Activated CD8-positive, alpha-beta memory T cell treated with anti-CD3 and anti-CD28 coated beads, Interleukin-2, amount 10 ng/mL, durations not matched to agents 7 days and 5 days (primary cell): ENCODE results near the gene BMAL1. TPM values are rescaled to one million over a fixed set of nuclear protein-coding genes. Genes with fewer than 3 reads are reported as not detected.

Experiments
- ATAC-seq: fragments of 150-1000 bp; cut with Tn5 transposase; one replicate; pipeline ENCODE4 v1.10.0; 2021; ENCODE audit warnings: moderate library complexity
- CTCF ChIA-PET: fragments of 350-600 bp; sonication (Branson Sonifier 250); formaldehyde crosslinking; loops from one replicate; lab custom pipeline; 2021; ENCODE audit warnings: antibody characterized with exemption; lab: Charles Lee
- DNase-seq: peaks from one replicate; pipeline ENCODE4 v3.0.0-alpha.2; 2020
- H3K27ac Mint-ChIP-seq: one replicate; pipeline ENCODE4 v1.8.0; 2021; ENCODE audit warnings: mild to moderate bottlenecking, mixed read lengths
- H3K27me3 Mint-ChIP-seq: one replicate; pipeline ENCODE4 v1.8.0; 2021; ENCODE audit warnings: mixed read lengths
- H3K36me3 Mint-ChIP-seq: one replicate; pipeline ENCODE4 v1.8.0; 2021; ENCODE audit warnings: mild to moderate bottlenecking, mixed read lengths
- H3K4me1 Mint-ChIP-seq: one replicate; pipeline ENCODE4 v1.8.0; 2021; ENCODE audit warnings: mixed read lengths
- H3K4me3 Mint-ChIP-seq: one replicate; pipeline ENCODE4 v1.8.0; 2021; ENCODE audit warnings: mild to moderate bottlenecking, moderate library complexity, mixed read lengths
- H3K9me3 Mint-ChIP-seq: one replicate; pipeline ENCODE4 v1.8.0; 2022; ENCODE audit warnings: low read depth, mixed read lengths
- total RNA-seq, 2 experiments: library from RNA; stranded (reverse); gene quantifications; one replicate each; pipeline ENCODE4 v1.2.3, GENCODE V29; 2021

BMAL1 gene
- total RNA-seq, 2 experiments from 2014 or later, result 56.8 to 81.8 TPM

GRCh38 chr11:13301522-13301921 is 23.9 kb downstream of the BMAL1 start:
- Mint-ChIP-seq H3K4me1 (peaks cover 30% of the 10 kb centered on the region), H3K27ac (no peak overlapping the region), H3K9me3 (peaks cover 6% of the 10 kb centered on the region), H3K4me3 (no peak overlapping the region), H3K27me3 (no peaks in the 10 kb centered on the region), H3K36me3 (peaks cover 48% of the 10 kb centered on the region)
- ATAC-seq, result no peak
- no peak for DNase-seq
- CTCF ChIA-PET, result interaction anchor here (1.0 to 2.0 kb wide), 5 partner anchors 10 to 42 kb away, joined by 3 to 6 read pairs (median 4); no protein-coding TSS in a partner anchor

GRCh38 chr11:13302420-13302958 is 24.9 kb downstream of the BMAL1 start:
- DNase-seq, result no peak
- Mint-ChIP-seq H3K27ac (peak overlapping the region; percentile 4), H3K4me3 (no peak overlapping the region), H3K27me3 (no peaks in the 10 kb centered on the region), H3K4me1 (peaks cover 20% of the 10 kb centered on the region), H3K9me3 (peaks cover 6% of the 10 kb centered on the region), H3K36me3 (peaks cover 47% of the 10 kb centered on the region)
- ATAC-seq, result no peak
- CTCF ChIA-PET, result interaction anchor here (1.0 to 2.0 kb wide), 6 partner anchors 11 to 120 kb away, joined by 3 to 6 read pairs (median 4); no protein-coding TSS in a partner anchor

GRCh38 chr11:13303668-13304649 is 26.4 kb downstream of the BMAL1 start:
- Mint-ChIP-seq H3K4me1 (peaks cover 6% of the 10 kb centered on the region), H3K4me3 (peak overlapping the region; percentile 32), H3K36me3 (peaks cover 44% of the 10 kb centered on the region), H3K9me3 (peaks cover 6% of the 10 kb centered on the region), H3K27me3 (no peaks in the 10 kb centered on the region), H3K27ac (peak overlapping the region; percentile 79)
- DNase-seq (peak; percentile 66), ATAC-seq (peak; percentile 46)
- CTCF ChIA-PET, result interaction anchor here (0.8 to 2.0 kb wide), 5 partner anchors 13 to 121 kb away, joined by 3 to 6 read pairs (median 3); no protein-coding TSS in a partner anchor

GRCh38 chr11:13304655-13305335 is 27.2 kb downstream of the BMAL1 start:
- ATAC-seq (no peak), DNase-seq (no peak)
- Mint-ChIP-seq H3K36me3 (peaks cover 35% of the 10 kb centered on the region), H3K27me3 (no peaks in the 10 kb centered on the region), H3K4me1 (peaks cover 4% of the 10 kb centered on the region), H3K27ac (no peak overlapping the region), H3K4me3 (no peak overlapping the region), H3K9me3 (peaks cover 6% of the 10 kb centered on the region)
- CTCF ChIA-PET, result no interaction called here

GRCh38 chr11:13308704-13309103 is 31.1 kb downstream of the BMAL1 start:
- peaks cover 45% of the 10 kb centered on the region for H3K36me3 Mint-ChIP-seq
- peak; percentile 64 for ATAC-seq
- H3K4me1 Mint-ChIP-seq, result peaks cover 30% of the 10 kb centered on the region
- DNase-seq, result peak; percentile 66
- H3K4me3 Mint-ChIP-seq, result no peak overlapping the region
- H3K27ac Mint-ChIP-seq, result no peak overlapping the region
- no peaks in the 10 kb centered on the region for H3K27me3 Mint-ChIP-seq
- H3K9me3 Mint-ChIP-seq, result peaks cover 3% of the 10 kb centered on the region
- CTCF ChIA-PET, result interaction anchor here (1.1 to 1.3 kb wide), 2 partner anchors 9 kb away, joined by 3 to 4 read pairs; no protein-coding TSS in a partner anchor

GRCh38 chr11:13309156-13309555 is 31.6 kb downstream of the BMAL1 start:
- no peaks in the 10 kb centered on the region for H3K27me3 Mint-ChIP-seq
- H3K27ac Mint-ChIP-seq, result no peak overlapping the region
- no peaks in the 10 kb centered on the region for H3K9me3 Mint-ChIP-seq
- peaks cover 34% of the 10 kb centered on the region for H3K4me1 Mint-ChIP-seq
- H3K4me3 Mint-ChIP-seq, result no peak overlapping the region
- H3K36me3 Mint-ChIP-seq, result peaks cover 45% of the 10 kb centered on the region
- ATAC-seq, result no peak
- CTCF ChIA-PET, result interaction anchor here (1.3 kb wide), 1 partner anchor 8 kb away, joined by 4 read pairs; no protein-coding TSS in a partner anchor
- DNase-seq, result no peak

- Mint-ChIP-seq H3K27me3 (no peaks in the 10 kb centered on the region), H3K4me1 (peaks cover 43% of the 10 kb centered on the region), H3K9me3 (no peaks in the 10 kb centered on the region), H3K4me3 (no peak overlapping the region), H3K27ac (no peak overlapping the region), H3K36me3 (peaks cover 41% of the 10 kb centered on the region)
- ATAC-seq, result no peak
- CTCF ChIA-PET, result interaction anchor here (1.1 to 1.2 kb wide), 2 partner anchors 33 to 126 kb away, joined by 3 read pairs; no protein-coding TSS in a partner anchor
- no peak for DNase-seq
These were observed 32.9 kb downstream of the BMAL1 start for GRCh38 chr11:13310443-13310842.

GRCh38 chr11:13311570-13311969 is 34.0 kb downstream of the BMAL1 start:
- Mint-ChIP-seq H3K27me3 (no peaks in the 10 kb centered on the region), H3K9me3 (no peaks in the 10 kb centered on the region), H3K27ac (no peak overlapping the region), H3K36me3 (peaks cover 40% of the 10 kb centered on the region), H3K4me1 (peaks cover 55% of the 10 kb centered on the region), H3K4me3 (no peak overlapping the region)
- DNase-seq, result no peak
- no peak for ATAC-seq
- CTCF ChIA-PET, result interaction anchor here (1.2 kb wide), 1 partner anchor 128 kb away, joined by 3 read pairs; no protein-coding TSS in a partner anchor

- no peak for ATAC-seq
- H3K4me3 Mint-ChIP-seq, result no peak overlapping the region
- H3K9me3 Mint-ChIP-seq, result no peaks in the 10 kb centered on the region
- peaks cover 40% of the 10 kb centered on the region for H3K36me3 Mint-ChIP-seq
- CTCF ChIA-PET, result interaction anchor here (0.9 to 3.7 kb wide), 5 partner anchors 15 to 72 kb away, joined by 3 to 20 read pairs (median 3); no protein-coding TSS in a partner anchor
- H3K27me3 Mint-ChIP-seq, result no peaks in the 10 kb centered on the region
- no peak for DNase-seq
- H3K4me1 Mint-ChIP-seq, result peaks cover 64% of the 10 kb centered on the region
- H3K27ac Mint-ChIP-seq, result no peak overlapping the region
These were observed 35.6 kb downstream of the BMAL1 start for GRCh38 chr11:13313005-13313819.

- no peak overlapping the region for H3K27ac Mint-ChIP-seq
- ATAC-seq (no peak), DNase-seq (no peak)
- peaks cover 72% of the 10 kb centered on the region for H3K4me1 Mint-ChIP-seq
- H3K9me3 Mint-ChIP-seq, result no peaks in the 10 kb centered on the region
- H3K36me3 Mint-ChIP-seq, result peaks cover 40% of the 10 kb centered on the region
- no peak overlapping the region for H3K4me3 Mint-ChIP-seq
- CTCF ChIA-PET, result interaction anchor here (2.2 to 3.7 kb wide), 2 partner anchors 21 to 36 kb away, joined by 6 to 20 read pairs; no protein-coding TSS in a partner anchor
- no peaks in the 10 kb centered on the region for H3K27me3 Mint-ChIP-seq
These were observed 37.2 kb downstream of the BMAL1 start for GRCh38 chr11:13314676-13315394.

GRCh38 chr11:13315517-13316432 is 38.2 kb downstream of the BMAL1 start:
- ATAC-seq, result no peak
- Mint-ChIP-seq H3K4me1 (peaks cover 75% of the 10 kb centered on the region), H3K27ac (peak overlapping the region; percentile 10)

More at GRCh38 chr11:13315517-13316432, 38.2 kb downstream of the BMAL1 start:
- H3K27me3 Mint-ChIP-seq, result no peaks in the 10 kb centered on the region
- H3K4me3 Mint-ChIP-seq, result no peak overlapping the region
- no peaks in the 10 kb centered on the region for H3K9me3 Mint-ChIP-seq
- CTCF ChIA-PET, result interaction anchor here (1.4 to 3.7 kb wide), 3 partner anchors 12 to 20 kb away, joined by 3 to 20 read pairs (median 5); no protein-coding TSS in a partner anchor
- no peak for DNase-seq
- H3K36me3 Mint-ChIP-seq, result peaks cover 31% of the 10 kb centered on the region
